ENCODE data around the gene C5orf15. TPM values are rescaled to one million over a fixed set of nuclear protein-coding genes. Genes with fewer than 3 reads are reported as not detected.

C5orf15 gene
- total RNA-seq, 6 experiments from 2014 or later = 46.2 to 63.5 (median 57.2) TPM

GRCh38 chr5:133916914-133917313 lies 51.5 kb downstream of the C5orf15 start:
- Mint-ChIP-seq H3K27ac (no peak overlapping the region), H3K4me1 (ENCODE audit: low read depth) (no peaks in the 10 kb centered on the region), H3K4me3 (no peak overlapping the region), H3K27me3 (ENCODE audit: insufficient read depth) (peaks cover 41% of the 10 kb centered on the region), H3K9me3 (no peaks in the 10 kb centered on the region), H3K36me3 (ENCODE audit: low read depth) (no peaks in the 10 kb centered on the region)
- DNase-seq = no peak
- no peak for TF ChIP-seq CTCF (IDR thresholded peaks at IDR 0.05)

- no peak for TF ChIP-seq CTCF (IDR thresholded peaks at IDR 0.05)
- peaks cover 45% of the 10 kb centered on the region for H3K27me3 Mint-ChIP-seq (ENCODE audit: insufficient read depth)
- H3K27ac Mint-ChIP-seq = no peak overlapping the region
- no peak overlapping the region for H3K4me3 Mint-ChIP-seq
- H3K9me3 Mint-ChIP-seq = no peaks in the 10 kb centered on the region
- DNase-seq = no peak
- no peaks in the 10 kb centered on the region for H3K4me1 Mint-ChIP-seq (ENCODE audit: low read depth)
- H3K36me3 Mint-ChIP-seq (ENCODE audit: low read depth) = no peaks in the 10 kb centered on the region
These were observed 51.9 kb downstream of the C5orf15 start for GRCh38 chr5:133916479-133916878.

- DNase-seq = no peak
- no peak for TF ChIP-seq CTCF (IDR thresholded peaks at IDR 0.05)
- Mint-ChIP-seq H3K36me3 (ENCODE audit: low read depth) (no peaks in the 10 kb centered on the region), H3K4me3 (no peak overlapping the region), H3K4me1 (ENCODE audit: low read depth) (no peaks in the 10 kb centered on the region), H3K27ac (no peak overlapping the region), H3K9me3 (no peaks in the 10 kb centered on the region), H3K27me3 (ENCODE audit: insufficient read depth) (peaks cover 45% of the 10 kb centered on the region)
These were observed 54.0 kb downstream of the C5orf15 start for GRCh38 chr5:133914434-133914833.

GRCh38 chr5:133913413-133914155 lies 54.8 kb downstream of the C5orf15 start:
- TF ChIP-seq CTCF (IDR thresholded peaks at IDR 0.05) = no peak
- H3K27me3 Mint-ChIP-seq (ENCODE audit: insufficient read depth) = peaks cover 46% of the 10 kb centered on the region
- H3K9me3 Mint-ChIP-seq = no peaks in the 10 kb centered on the region
- H3K4me3 Mint-ChIP-seq = no peak overlapping the region
- H3K36me3 Mint-ChIP-seq (ENCODE audit: low read depth) = no peaks in the 10 kb centered on the region
- H3K4me1 Mint-ChIP-seq (ENCODE audit: low read depth) = no peaks in the 10 kb centered on the region
- DNase-seq = no peak
- no peak overlapping the region for H3K27ac Mint-ChIP-seq

GRCh38 chr5:133912951-133913350 lies 55.5 kb downstream of the C5orf15 start:
- Mint-ChIP-seq H3K4me3 (no peak overlapping the region), H3K27ac (no peak overlapping the region), H3K36me3 (ENCODE audit: low read depth) (no peaks in the 10 kb centered on the region), H3K9me3 (no peaks in the 10 kb centered on the region), H3K4me1 (ENCODE audit: low read depth) (no peaks in the 10 kb centered on the region), H3K27me3 (ENCODE audit: insufficient read depth) (peaks cover 47% of the 10 kb centered on the region)
- DNase-seq = no peak
- no peak for TF ChIP-seq CTCF (IDR thresholded peaks at IDR 0.05)

Measured in HFFc6 (cell line).